ENCODE results near the gene AFF3.

DNA sequence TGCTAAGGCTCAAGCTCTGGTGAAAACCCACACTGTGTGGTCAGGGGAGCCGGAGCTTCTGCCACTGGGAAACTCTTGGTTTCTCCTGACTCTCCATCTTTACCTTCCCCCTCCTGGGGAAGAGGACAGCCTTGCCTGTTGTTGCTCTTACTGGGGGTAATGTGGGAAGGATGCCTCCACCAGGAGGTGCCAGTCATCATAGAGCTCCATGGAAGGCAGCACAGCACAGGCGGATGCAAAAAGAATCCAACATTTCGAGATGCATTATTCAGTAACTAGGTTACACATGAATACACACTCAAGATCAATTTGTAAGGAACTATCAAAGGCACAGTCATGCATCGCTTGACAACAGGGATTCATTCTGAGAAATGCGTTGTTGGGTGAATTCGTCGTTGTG, 322.6 kb downstream of the AFF3 start:
- no peak for TF ChIP-seq TOX (CRISPR knock-in tag; IDR thresholded peaks at IDR 0.05; ENCODE audit: borderline replicate concordance)
- no peak for TF ChIP-seq ZNF565 (CRISPR knock-in tag; conservative IDR thresholded peaks at IDR 0.05; ENCODE audit: low read depth)
- TF ChIP-seq CSDC2 (CRISPR knock-in tag; IDR thresholded peaks at IDR 0.05), result no peak
- TF ChIP-seq, protein P1, sequence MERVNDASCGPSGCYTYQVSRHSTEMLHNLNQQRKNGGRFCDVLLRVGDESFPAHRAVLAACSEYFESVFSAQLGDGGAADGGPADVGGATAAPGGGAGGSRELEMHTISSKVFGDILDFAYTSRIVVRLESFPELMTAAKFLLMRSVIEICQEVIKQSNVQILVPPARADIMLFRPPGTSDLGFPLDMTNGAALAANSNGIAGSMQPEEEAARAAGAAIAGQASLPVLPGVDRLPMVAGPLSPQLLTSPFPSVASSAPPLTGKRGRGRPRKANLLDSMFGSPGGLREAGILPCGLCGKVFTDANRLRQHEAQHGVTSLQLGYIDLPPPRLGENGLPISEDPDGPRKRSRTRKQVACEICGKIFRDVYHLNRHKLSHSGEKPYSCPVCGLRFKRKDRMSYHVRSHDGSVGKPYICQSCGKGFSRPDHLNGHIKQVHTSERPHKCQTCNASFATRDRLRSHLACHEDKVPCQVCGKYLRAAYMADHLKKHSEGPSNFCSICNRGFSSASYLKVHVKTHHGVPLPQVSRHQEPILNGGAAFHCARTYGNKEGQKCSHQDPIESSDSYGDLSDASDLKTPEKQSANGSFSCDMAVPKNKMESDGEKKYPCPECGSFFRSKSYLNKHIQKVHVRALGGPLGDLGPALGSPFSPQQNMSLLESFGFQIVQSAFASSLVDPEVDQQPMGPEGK (CRISPR knock-in tag; IDR thresholded peaks at IDR 0.05; ENCODE audit: borderline replicate concordance), result no peak
- no peak for TF ChIP-seq ARNTL (CRISPR knock-in tag; IDR thresholded peaks at IDR 0.05; ENCODE audit: borderline replicate concordance, low read depth)
- no peak for TF ChIP-seq ISL1 (CRISPR knock-in tag; IDR thresholded peaks at IDR 0.05)
- TF ChIP-seq ZFP3 (CRISPR knock-in tag; IDR thresholded peaks at IDR 0.05), result no peak
- no peak for TF ChIP-seq ZC3H10 (CRISPR knock-in tag; IDR thresholded peaks at IDR 0.05)
- TF ChIP-seq RARB (CRISPR knock-in tag; IDR thresholded peaks at IDR 0.05), result no peak
- no peak for TF ChIP-seq OSR1 (CRISPR knock-in tag; IDR thresholded peaks at IDR 0.05)
- no peak for TF ChIP-seq BACH2 (CRISPR knock-in tag; IDR thresholded peaks at IDR 0.05; ENCODE audit: borderline replicate concordance)
- TF ChIP-seq ESRRG (CRISPR knock-in tag; IDR thresholded peaks at IDR 0.05), result no peak
- TF ChIP-seq, protein P2, sequence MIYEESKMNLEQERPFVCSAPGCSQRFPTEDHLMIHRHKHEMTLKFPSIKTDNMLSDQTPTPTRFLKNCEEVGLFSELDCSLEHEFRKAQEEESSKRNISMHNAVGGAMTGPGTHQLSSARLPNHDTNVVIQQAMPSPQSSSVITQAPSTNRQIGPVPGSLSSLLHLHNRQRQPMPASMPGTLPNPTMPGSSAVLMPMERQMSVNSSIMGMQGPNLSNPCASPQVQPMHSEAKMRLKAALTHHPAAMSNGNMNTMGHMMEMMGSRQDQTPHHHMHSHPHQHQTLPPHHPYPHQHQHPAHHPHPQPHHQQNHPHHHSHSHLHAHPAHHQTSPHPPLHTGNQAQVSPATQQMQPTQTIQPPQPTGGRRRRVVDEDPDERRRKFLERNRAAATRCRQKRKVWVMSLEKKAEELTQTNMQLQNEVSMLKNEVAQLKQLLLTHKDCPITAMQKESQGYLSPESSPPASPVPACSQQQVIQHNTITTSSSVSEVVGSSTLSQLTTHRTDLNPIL (CRISPR knock-in tag; IDR thresholded peaks at IDR 0.05; ENCODE audit: low read depth), result no peak

Measured in SK-N-SH treated with all-trans-retinoic acid at 6 μM for 48 hours (cell line).